Testis (tissue), 2 donors: ENCODE results near the gene PRR15L.

Experiments
- POLR2A ChIP-seq: fragments of 450-650 bp; IDR thresholded peaks from one replicate; pipeline ENCODE4 v1.6.1; 2017; ENCODE audit warnings: antibody characterized with exemption, mild to moderate bottlenecking, moderate library complexity
- TF ChIP-seq, protein P1 (sequence below), 3 experiments: fragments of 450-650 bp in 2 of 3; fragments of 200-600 bp in 1 of 3; sonication (generic) in 1 of 3; IDR thresholded peaks; one replicate each; pipeline ENCODE4 v1.5.1; 2016 to 2019; ENCODE audit warnings: antibody characterized with exemption in 3 of 3, mild to moderate bottlenecking in 2 of 3, moderate library complexity in 1 of 3

DNA sequence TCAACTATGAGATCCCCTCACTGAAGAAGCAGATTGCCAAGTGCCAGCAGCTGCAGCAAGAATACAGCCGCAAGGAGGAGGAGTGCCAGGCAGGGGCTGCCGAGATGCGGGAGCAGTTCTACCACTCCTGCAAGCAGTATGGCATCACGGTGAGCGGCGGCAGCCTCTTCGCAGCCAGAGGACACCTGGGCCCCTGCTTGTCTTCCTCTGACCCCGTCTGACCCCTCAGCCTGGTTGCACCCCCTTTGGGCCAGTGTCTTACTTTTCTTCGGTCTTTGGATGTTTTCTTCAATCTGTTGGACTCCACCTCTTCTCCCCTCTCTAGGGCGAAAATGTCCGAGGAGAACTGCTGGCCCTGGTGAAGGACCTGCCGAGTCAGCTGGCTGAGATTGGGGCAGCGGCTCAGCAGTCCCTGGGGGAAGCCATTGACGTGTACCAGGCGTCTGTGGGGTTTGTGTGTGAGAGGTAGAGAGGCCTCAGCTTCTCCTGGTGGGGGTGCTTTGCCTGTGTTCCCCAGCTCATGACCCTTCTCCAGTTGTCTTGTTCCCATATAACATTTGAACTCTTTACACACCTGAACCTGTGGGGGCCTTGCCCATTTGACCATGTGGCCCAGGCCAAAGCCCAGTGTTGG is 17.6 kb upstream of the PRR15L start:
- TF ChIP-seq, protein P1, sequence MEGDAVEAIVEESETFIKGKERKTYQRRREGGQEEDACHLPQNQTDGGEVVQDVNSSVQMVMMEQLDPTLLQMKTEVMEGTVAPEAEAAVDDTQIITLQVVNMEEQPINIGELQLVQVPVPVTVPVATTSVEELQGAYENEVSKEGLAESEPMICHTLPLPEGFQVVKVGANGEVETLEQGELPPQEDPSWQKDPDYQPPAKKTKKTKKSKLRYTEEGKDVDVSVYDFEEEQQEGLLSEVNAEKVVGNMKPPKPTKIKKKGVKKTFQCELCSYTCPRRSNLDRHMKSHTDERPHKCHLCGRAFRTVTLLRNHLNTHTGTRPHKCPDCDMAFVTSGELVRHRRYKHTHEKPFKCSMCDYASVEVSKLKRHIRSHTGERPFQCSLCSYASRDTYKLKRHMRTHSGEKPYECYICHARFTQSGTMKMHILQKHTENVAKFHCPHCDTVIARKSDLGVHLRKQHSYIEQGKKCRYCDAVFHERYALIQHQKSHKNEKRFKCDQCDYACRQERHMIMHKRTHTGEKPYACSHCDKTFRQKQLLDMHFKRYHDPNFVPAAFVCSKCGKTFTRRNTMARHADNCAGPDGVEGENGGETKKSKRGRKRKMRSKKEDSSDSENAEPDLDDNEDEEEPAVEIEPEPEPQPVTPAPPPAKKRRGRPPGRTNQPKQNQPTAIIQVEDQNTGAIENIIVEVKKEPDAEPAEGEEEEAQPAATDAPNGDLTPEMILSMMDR (IDR thresholded peaks at IDR 0.05) = no peak
- TF ChIP-seq POLR2A = no peak
